HG02623 (cell line): Measurements from ENCODE around the gene CAV3.

Source experiments
- ATAC-seq: cut with Tn5 transposase; IDR thresholded peaks from one replicate; pipeline ENCODE4 v1.9.1; 2021; ENCODE audit warnings: moderate library complexity; ENCODE audit not compliant: unreplicated experiment

The CAV3 gene

DNA sequence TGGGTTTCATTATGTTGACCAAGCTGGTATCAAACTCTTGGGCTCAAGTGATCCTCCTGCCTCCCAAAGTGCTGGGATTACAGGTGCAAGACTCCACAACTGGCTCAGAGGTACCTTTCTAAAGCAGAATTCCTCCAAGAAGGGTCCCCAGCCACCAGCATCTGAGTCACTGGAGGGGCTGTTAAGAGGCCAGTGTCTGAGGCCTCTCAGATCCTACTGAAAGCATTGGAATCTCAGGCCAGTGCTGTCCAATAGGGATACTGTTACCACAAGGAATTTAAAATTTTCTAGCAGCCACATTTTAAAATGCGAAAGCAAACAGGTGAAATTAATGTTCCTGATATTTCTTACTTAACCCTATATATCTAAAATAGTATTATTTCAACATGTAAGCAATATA is 1.3 kb downstream of the CAV3 start:
- ATAC-seq: no peak

DNA sequence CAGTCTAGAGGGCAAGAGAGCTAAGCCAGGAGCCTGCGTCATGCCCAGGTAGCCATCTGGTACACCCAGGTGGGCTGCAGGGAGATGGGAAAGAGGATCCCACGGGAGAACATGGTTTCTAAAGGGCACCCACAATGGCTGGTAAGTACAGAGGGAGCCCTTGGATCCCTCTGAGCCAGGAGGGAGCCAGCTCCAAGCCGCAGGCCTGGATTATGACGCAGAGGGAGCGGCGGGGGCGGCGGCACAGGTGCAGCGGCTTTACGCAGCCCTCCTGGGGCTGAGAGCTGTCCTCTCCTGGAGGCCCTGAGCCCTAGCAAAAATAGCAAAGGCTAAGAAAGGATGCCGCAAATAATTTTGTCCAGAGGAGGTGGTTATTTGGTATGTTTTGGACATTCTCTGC is 2.8 kb downstream of the CAV3 start:
- no peak for ATAC-seq

- no peak for ATAC-seq
Measured at GRCh38 chr3:8737301-8737700, 3.7 kb downstream of the CAV3 start.

GRCh38 chr3:8737823-8738222 is 4.2 kb downstream of the CAV3 start:
- no peak for ATAC-seq

- no peak for ATAC-seq
Measured at GRCh38 chr3:8738639-8739038, 5.0 kb downstream of the CAV3 start.

DNA sequence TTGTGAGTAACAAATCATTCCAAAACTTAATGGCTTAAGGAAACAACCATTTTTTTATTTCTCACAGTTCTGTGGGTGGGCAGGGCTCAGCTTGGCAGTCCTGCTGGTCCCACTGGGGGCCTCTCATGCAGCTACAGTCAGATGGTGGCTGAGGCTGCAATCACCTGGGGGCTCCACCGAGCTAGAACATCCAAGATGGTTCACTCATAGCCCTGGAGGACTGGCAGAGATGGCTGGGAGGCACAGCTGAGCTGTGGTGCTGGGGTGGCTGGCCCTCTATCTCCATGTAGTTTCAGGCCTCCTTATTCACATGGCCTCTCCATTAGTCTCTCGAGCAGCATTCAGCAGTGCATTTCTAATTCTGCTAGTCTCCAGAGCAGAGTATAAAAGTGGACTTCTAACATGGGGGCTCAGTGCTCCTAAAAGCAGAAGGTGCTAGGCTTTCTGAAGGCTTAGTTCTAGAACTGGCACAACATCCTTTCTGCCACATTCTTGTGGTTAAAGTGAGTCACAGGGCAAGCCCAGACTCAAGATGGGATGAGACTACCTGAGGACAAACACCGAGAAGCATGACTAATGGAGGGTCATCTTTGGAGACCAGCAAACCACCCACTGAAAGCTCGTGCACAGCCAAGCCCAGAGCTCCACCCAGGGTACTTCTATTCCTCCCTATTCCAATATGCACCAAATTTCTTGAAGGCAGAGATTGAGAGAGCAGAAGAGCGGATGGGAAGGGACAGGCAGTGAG is 6.3 kb downstream of the CAV3 start:
- no peak for ATAC-seq

DNA sequence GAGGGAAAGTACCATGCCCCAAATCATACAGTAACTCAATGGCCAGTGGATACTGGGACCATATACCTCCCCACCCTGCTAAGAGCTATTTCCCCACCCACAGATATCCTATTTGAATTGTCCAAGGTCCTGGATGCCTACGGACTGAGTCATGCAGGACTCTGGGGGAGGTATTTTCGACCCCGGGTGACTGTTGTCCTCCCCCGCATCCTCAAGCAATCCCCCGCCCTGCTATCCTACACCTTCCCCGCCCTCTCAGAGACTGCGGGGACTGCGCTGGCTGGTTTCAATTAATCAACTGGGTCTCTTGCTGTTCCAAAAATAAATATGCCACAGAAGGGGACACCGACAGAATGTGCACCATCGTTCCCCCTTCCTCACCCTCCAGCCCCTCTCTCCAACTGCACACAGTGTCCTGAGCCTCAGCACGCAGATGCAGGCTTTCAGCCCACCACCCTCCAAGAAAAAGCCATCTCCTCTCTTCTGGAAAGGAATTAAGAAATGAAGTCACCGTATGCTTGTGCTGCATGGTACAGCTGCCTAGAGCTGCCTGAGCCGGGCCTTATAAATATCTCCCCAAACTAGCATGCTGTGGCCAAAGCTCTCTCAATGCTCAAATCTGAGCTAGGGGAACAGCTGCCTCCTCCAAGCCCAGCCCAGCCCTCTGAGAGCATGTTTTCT is 8.1 kb downstream of the CAV3 start:
- ATAC-seq: no peak

DNA sequence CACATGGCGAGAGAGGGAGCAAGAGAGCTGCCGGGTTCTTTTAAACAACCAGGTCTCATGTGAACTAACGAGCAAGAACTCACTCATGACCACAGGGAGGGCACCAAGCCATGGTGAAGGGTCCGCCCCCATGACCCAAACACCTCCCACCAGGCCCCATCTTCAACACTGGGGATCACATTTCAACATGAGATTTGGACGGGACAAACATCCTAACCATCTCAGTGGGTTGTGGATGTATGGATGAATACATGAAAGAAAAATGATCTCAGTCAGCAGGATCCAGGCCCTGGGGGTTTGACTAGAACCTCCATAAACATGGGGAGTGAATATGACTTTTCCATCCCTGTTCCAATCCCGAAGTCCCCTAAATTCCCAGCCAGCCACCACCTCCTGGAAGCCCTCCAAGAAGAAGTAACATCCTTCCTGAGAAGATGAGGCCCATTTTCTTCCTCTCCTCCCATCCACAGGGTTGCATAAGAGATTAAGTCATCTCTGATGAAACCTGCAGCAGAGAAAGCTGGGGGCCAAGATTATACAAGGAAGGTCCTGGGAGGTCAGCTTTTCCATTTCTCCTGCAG is 9.5 kb downstream of the CAV3 start:
- ATAC-seq: no peak

- no peak for ATAC-seq
Measured at GRCh38 chr3:8743911-8744310, 10.3 kb downstream of the CAV3 start.

- no peak for ATAC-seq
Measured at GRCh38 chr3:8745619-8746370, 12.2 kb downstream of the CAV3 start.

GRCh38 chr3:8746780-8747345 is 13.3 kb downstream of the CAV3 start:
- ATAC-seq: no peak

DNA sequence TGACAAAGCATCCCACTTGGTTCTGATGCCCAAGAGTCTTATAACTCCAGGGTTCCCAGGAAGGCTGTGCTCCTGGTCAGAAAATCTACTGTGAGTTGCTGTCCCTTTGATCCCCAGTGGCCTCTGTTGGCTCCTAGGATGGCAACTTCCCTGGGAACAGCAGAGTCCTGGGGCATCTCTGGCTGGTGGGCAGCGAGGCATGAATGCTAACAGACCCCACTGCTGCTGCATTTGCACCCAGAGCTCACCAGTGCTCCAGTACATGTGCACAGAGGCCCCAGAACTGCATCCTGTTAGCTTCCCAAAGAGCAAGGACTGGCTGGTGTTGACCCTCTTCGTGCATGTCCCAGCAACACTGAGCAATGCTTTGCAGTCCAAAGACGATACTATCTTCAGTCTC is 15.7 kb downstream of the CAV3 start:
- no peak for ATAC-seq

DNA sequence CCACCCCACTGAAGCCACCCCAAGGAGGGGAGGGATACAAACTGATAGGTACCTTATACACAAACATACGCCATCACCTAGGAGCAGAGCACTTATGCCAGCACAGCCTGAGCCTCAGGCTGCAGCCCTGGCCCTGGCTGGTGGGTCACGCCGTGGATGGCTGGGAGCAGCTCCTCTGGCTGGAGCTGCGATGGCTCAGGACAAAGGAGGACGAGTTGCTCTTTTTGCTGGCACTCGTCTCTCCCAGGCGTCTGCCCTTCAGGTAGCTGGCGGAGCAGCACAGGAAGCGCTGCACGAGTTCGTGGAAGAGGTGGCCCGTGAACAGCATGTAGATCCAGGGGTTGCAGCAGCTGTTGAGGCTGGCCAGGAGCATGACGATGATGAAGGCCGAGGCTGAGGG is 19.2 kb downstream of the CAV3 start:
- ATAC-seq: no peak

GRCh38 chr3:8755097-8755496 is 21.5 kb downstream of the CAV3 start:
- ATAC-seq: no peak

DNA sequence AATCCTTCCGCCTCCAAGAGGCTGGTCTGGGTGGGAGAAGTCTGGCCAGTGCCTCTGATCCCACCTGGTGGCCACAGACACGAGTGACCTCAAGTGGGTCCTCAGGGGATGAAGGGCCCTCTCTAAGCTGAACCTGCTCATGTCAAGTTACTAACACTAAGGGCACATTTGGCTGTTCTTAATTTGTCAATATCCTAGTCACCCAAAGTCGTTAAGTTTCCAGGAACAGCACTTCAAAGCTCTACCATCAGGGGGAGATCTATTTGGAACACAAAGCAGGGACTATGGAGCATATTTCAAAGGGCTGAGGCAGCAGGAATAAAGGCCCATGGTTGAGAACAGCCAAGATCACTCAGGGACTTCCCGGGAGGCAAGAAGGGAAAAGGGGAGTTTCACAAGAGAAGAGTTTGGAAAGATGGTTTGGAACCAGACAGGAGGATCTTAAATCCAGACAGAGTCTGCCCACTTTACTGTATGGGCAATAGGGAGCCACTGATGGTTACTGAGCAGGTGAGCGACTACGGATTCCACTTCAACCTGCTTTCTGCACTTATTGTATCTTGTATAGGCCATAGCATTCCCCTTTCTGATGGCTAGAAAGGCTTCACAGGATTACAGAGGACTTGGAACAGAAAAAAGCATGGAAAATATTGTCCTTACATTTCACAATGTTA is 22.1 kb downstream of the CAV3 start:
- no peak for ATAC-seq

DNA sequence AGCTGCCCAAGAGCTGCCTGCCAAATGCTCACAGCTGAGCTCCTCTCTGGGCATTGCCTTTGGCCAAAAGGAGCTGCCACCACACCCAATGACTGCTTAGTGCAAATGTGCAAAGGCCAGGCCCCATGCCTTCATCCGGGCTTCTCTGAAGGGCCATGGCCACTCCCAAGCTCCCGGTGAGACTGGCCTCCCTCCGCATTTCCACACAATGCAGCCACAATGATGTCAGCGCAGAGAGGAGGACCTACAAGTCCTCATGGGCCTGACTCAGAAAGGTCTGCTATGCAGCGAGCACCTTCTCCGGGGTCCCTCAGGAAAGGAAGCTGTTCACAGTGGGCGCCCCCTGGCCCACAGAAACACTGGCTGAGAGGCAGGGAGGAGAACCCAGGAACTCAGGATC is 23.1 kb downstream of the CAV3 start:
- ATAC-seq: no peak

GRCh38 chr3:8757551-8758518 is 24.2 kb downstream of the CAV3 start:
- ATAC-seq: no peak

- ATAC-seq: no peak
Measured at GRCh38 chr3:8759038-8759707, 25.6 kb downstream of the CAV3 start.

GRCh38 chr3:8760091-8760490 is 26.5 kb downstream of the CAV3 start:
- ATAC-seq: no peak
